IPS-18a (cell line): ENCODE results near the gene SHISA2.

Experiments
- H3K27ac ChIP-seq: one replicate; pipeline ENCODE4 v1.5.1; 2013; ENCODE audit warnings: low read length
- H3K27me3 ChIP-seq: one replicate; pipeline ENCODE4 v1.6.1; 2013; ENCODE audit warnings: mild to moderate bottlenecking, low read length; ENCODE audit not compliant: control insufficient read depth, insufficient read depth
- H3K36me3 ChIP-seq: one replicate; pipeline ENCODE4 v1.6.1; 2013; ENCODE audit warnings: low read depth, low read length; ENCODE audit not compliant: control insufficient read depth
- H3K4me1 ChIP-seq: one replicate; pipeline ENCODE4 v1.6.1; 2013; ENCODE audit warnings: low read depth, low read length; ENCODE audit not compliant: control insufficient read depth
- H3K4me3 ChIP-seq: one replicate; pipeline ENCODE4 v1.5.1; 2013; ENCODE audit warnings: low read length
- H3K9ac ChIP-seq: one replicate; pipeline ENCODE4 v1.6.1; 2013; ENCODE audit warnings: mild to moderate bottlenecking, low read length, moderate library complexity
- H3K9me3 ChIP-seq: one replicate; pipeline ENCODE4 v1.6.1; 2013; ENCODE audit warnings: low read depth, low read length; ENCODE audit not compliant: control insufficient read depth

SHISA2 gene

GRCh38 chr13:26062853-26063444, 11.1 kb upstream of the SHISA2 start:
- Histone ChIP-seq H3K4me1 (no peaks in the 10 kb centered on the region), H3K4me3 (no peak overlapping the region), H3K27ac (no peak overlapping the region), H3K36me3 (no peaks in the 10 kb centered on the region), H3K9ac (no peak overlapping the region), H3K9me3 (no peaks in the 10 kb centered on the region), H3K27me3 (no peaks in the 10 kb centered on the region)

- Histone ChIP-seq H3K4me3 (no peak overlapping the region), H3K9me3 (no peaks in the 10 kb centered on the region), H3K4me1 (no peaks in the 10 kb centered on the region), H3K36me3 (no peaks in the 10 kb centered on the region), H3K27me3 (no peaks in the 10 kb centered on the region), H3K9ac (no peak overlapping the region), H3K27ac (no peak overlapping the region)
Observed at GRCh38 chr13:26061947-26062346, 10.1 kb upstream of the SHISA2 start.

- Histone ChIP-seq H3K27ac (no peak overlapping the region), H3K4me1 (no peaks in the 10 kb centered on the region), H3K9ac (no peak overlapping the region), H3K36me3 (no peaks in the 10 kb centered on the region), H3K9me3 (no peaks in the 10 kb centered on the region), H3K4me3 (no peak overlapping the region), H3K27me3 (no peaks in the 10 kb centered on the region)
Observed at GRCh38 chr13:26061256-26061655, 9.4 kb upstream of the SHISA2 start.

GRCh38 chr13:26060357-26060756, 8.5 kb upstream of the SHISA2 start:
- H3K4me1 ChIP-seq = no peaks in the 10 kb centered on the region
- H3K9ac ChIP-seq = no peak overlapping the region
- H3K27me3 ChIP-seq = no peaks in the 10 kb centered on the region
- H3K36me3 ChIP-seq = no peaks in the 10 kb centered on the region
- no peaks in the 10 kb centered on the region for H3K9me3 ChIP-seq
- H3K27ac ChIP-seq = no peak overlapping the region
- no peak overlapping the region for H3K4me3 ChIP-seq

- H3K4me3 ChIP-seq = no peak overlapping the region
- H3K4me1 ChIP-seq = no peaks in the 10 kb centered on the region
- H3K36me3 ChIP-seq = no peaks in the 10 kb centered on the region
- no peak overlapping the region for H3K27ac ChIP-seq
- H3K27me3 ChIP-seq = peaks cover 4% of the 10 kb centered on the region
- no peaks in the 10 kb centered on the region for H3K9me3 ChIP-seq
- no peak overlapping the region for H3K9ac ChIP-seq
Observed at GRCh38 chr13:26058704-26059103, 6.9 kb upstream of the SHISA2 start.

GRCh38 chr13:26054896-26055295, 3.1 kb upstream of the SHISA2 start:
- H3K4me3 ChIP-seq = no peak overlapping the region
- no peak overlapping the region for H3K27ac ChIP-seq
- H3K27me3 ChIP-seq = peaks cover 36% of the 10 kb centered on the region
- H3K9me3 ChIP-seq = no peaks in the 10 kb centered on the region
- no peaks in the 10 kb centered on the region for H3K36me3 ChIP-seq
- no peaks in the 10 kb centered on the region for H3K4me1 ChIP-seq
- H3K9ac ChIP-seq = no peak overlapping the region

- Histone ChIP-seq H3K36me3 (no peaks in the 10 kb centered on the region), H3K9me3 (no peaks in the 10 kb centered on the region), H3K27ac (no peak overlapping the region), H3K9ac (no peak overlapping the region), H3K4me3 (no peak overlapping the region), H3K4me1 (peaks cover 9% of the 10 kb centered on the region), H3K27me3 (peaks cover 50% of the 10 kb centered on the region)
Observed at GRCh38 chr13:26053418-26053980, 1.7 kb upstream of the SHISA2 start.

- no peaks in the 10 kb centered on the region for H3K9me3 ChIP-seq
- no peak overlapping the region for H3K9ac ChIP-seq
- H3K36me3 ChIP-seq = no peaks in the 10 kb centered on the region
- H3K4me3 ChIP-seq = peak overlapping the region; percentile 77
- peaks cover 9% of the 10 kb centered on the region for H3K4me1 ChIP-seq
- no peak overlapping the region for H3K27ac ChIP-seq
- peaks cover 61% of the 10 kb centered on the region for H3K27me3 ChIP-seq
Observed at GRCh38 chr13:26052337-26052736, 521 bp upstream of the SHISA2 start.

GRCh38 chr13:26051231-26051656, 572 bp downstream of the SHISA2 start:
- no peak overlapping the region for H3K27ac ChIP-seq
- H3K9ac ChIP-seq = peak overlapping the region; percentile 25
- peak overlapping the region; percentile 77 for H3K4me3 ChIP-seq
- H3K4me1 ChIP-seq = peaks cover 9% of the 10 kb centered on the region
- H3K36me3 ChIP-seq = peaks cover 3% of the 10 kb centered on the region
- peaks cover 61% of the 10 kb centered on the region for H3K27me3 ChIP-seq
- no peaks in the 10 kb centered on the region for H3K9me3 ChIP-seq

GRCh38 chr13:26050568-26051230, 1.1 kb downstream of the SHISA2 start:
- no peaks in the 10 kb centered on the region for H3K9me3 ChIP-seq

GRCh38 chr13:26048741-26049140, 3.1 kb downstream of the SHISA2 start:
- H3K27ac ChIP-seq = no peak overlapping the region
- H3K9me3 ChIP-seq = no peaks in the 10 kb centered on the region
- peak overlapping the region; percentile 77 for H3K4me3 ChIP-seq
- H3K36me3 ChIP-seq = peaks cover 4% of the 10 kb centered on the region
- peaks cover 9% of the 10 kb centered on the region for H3K4me1 ChIP-seq
- peaks cover 57% of the 10 kb centered on the region for H3K27me3 ChIP-seq
- no peak overlapping the region for H3K9ac ChIP-seq

More at GRCh38 chr13:26050568-26051230, 1.1 kb downstream of the SHISA2 start:
- no peak overlapping the region for H3K27ac ChIP-seq
- peaks cover 4% of the 10 kb centered on the region for H3K36me3 ChIP-seq
- peak overlapping the region; percentile 77 for H3K4me3 ChIP-seq
- H3K9ac ChIP-seq = no peak overlapping the region
- peaks cover 61% of the 10 kb centered on the region for H3K27me3 ChIP-seq
- peaks cover 9% of the 10 kb centered on the region for H3K4me1 ChIP-seq

GRCh38 chr13:26047040-26047439, 4.8 kb downstream of the SHISA2 start:
- Histone ChIP-seq H3K27me3 (peaks cover 40% of the 10 kb centered on the region), H3K4me3 (no peak overlapping the region), H3K9me3 (no peaks in the 10 kb centered on the region), H3K4me1 (peaks cover 9% of the 10 kb centered on the region), H3K27ac (no peak overlapping the region), H3K9ac (no peak overlapping the region), H3K36me3 (peaks cover 4% of the 10 kb centered on the region)
